Activated naive CD8-positive, alpha-beta T cell treated with anti-CD3 and anti-CD28 coated beads, Interleukin-2, amount 10 ng/mL, durations not matched to agents 7 days and 5 days (primary cell): ENCODE results near the gene MICAL2. TPM values are rescaled to one million over a fixed set of nuclear protein-coding genes. Genes with fewer than 3 reads are reported as not detected.

ENCODE experiments used
- ATAC-seq: fragments of 150-1000 bp; cut with Tn5 transposase; one replicate; pipeline ENCODE4 v1.10.0; 2021; ENCODE audit warnings: low read depth, moderate library complexity
- POLR2A ChIA-PET: fragments of 350-600 bp; sonication (Branson Sonifier 250); formaldehyde crosslinking; loops from one replicate; lab custom pipeline; 2021; ENCODE audit warnings: antibody characterized with exemption; lab: Charles Lee
- DNase-seq: peaks from one replicate; pipeline ENCODE4 v3.0.0; 2021
- H3K27ac Mint-ChIP-seq: one replicate; pipeline ENCODE4 v1.8.0; 2022; ENCODE audit warnings: mild to moderate bottlenecking, mixed read lengths
- H3K27me3 Mint-ChIP-seq: one replicate; pipeline ENCODE4 v1.8.0; 2022; ENCODE audit warnings: mild to moderate bottlenecking, moderate library complexity, mixed read lengths
- H3K36me3 Mint-ChIP-seq: one replicate; pipeline ENCODE4 v1.8.0; 2021; ENCODE audit warnings: mild to moderate bottlenecking, mixed read lengths
- H3K4me1 Mint-ChIP-seq: one replicate; pipeline ENCODE4 v1.8.0; 2021; ENCODE audit warnings: mixed read lengths
- H3K4me3 Mint-ChIP-seq: one replicate; pipeline ENCODE4 v1.8.0; 2022; ENCODE audit warnings: mild to moderate bottlenecking, moderate library complexity, mixed read lengths
- H3K9me3 Mint-ChIP-seq: one replicate; pipeline ENCODE4 v1.8.0; 2021; ENCODE audit warnings: mixed read lengths
- total RNA-seq, 2 experiments: library from RNA; stranded (reverse); gene quantifications; one replicate each; pipeline ENCODE4 v1.2.3, GENCODE V29; 2021

Gene MICAL2
- total RNA-seq, 2 experiments from 2014 or later = 36.9 to 42.6 TPM

DNA sequence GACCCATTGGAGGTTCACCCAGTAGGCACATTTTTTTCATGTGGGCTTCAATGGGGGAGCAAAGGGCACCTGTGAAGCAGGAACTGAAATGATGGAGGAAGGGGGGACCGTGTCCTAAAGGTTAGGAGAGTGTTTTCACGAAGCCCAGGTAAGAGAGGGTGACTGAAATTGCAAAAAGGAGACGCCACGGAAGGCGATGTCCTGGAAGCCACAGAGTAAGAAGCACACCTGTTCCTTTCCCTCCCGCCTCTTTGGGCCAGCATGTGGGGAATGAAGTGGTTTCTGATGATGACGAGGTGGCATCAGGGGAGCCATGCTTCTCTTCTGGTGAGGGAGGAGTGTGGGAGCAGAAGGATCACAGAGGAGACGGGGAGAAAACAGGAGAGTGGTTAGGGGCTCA lies 37.0 kb upstream of the MICAL2 start:
- H3K27ac Mint-ChIP-seq = no peak overlapping the region

DNA sequence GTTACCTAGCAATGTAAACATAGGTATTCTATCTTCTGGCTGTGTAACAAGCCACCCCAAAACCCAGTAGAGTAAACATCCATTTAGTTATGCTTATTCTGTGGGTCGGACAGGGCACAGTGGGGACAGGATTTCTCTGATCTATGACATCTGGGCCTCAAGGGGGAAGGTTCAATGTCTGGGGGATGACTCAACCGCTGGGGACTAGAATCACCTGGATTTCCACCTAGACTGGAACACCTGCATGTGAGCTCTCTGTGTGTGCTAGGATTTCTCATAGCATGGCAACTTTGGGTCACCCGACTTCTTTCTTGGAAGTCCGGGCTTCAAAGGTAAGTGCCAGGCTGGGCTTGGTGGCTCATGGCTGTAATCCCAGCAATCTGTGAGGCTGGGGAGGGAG lies 36.5 kb upstream of the MICAL2 start:
- H3K4me3 Mint-ChIP-seq = no peak overlapping the region
- POLR2A ChIA-PET = no interaction called here
- DNase-seq (no peak), ATAC-seq (no peak)
- H3K36me3 Mint-ChIP-seq = no peaks in the 10 kb centered on the region
- H3K4me1 Mint-ChIP-seq = peaks cover 4% of the 10 kb centered on the region
- H3K27ac Mint-ChIP-seq = no peak overlapping the region
- H3K27me3 Mint-ChIP-seq = peaks cover 4% of the 10 kb centered on the region
- H3K9me3 Mint-ChIP-seq = no peaks in the 10 kb centered on the region

More for the DNA sequence above, 37.0 kb upstream of the MICAL2 start:
- POLR2A ChIA-PET = no interaction called here
- Mint-ChIP-seq H3K4me3 (no peak overlapping the region), H3K36me3 (no peaks in the 10 kb centered on the region), H3K9me3 (no peaks in the 10 kb centered on the region), H3K27me3 (peaks cover 4% of the 10 kb centered on the region), H3K4me1 (peaks cover 4% of the 10 kb centered on the region)
- DNase-seq = no peak
- ATAC-seq = no peak

DNA sequence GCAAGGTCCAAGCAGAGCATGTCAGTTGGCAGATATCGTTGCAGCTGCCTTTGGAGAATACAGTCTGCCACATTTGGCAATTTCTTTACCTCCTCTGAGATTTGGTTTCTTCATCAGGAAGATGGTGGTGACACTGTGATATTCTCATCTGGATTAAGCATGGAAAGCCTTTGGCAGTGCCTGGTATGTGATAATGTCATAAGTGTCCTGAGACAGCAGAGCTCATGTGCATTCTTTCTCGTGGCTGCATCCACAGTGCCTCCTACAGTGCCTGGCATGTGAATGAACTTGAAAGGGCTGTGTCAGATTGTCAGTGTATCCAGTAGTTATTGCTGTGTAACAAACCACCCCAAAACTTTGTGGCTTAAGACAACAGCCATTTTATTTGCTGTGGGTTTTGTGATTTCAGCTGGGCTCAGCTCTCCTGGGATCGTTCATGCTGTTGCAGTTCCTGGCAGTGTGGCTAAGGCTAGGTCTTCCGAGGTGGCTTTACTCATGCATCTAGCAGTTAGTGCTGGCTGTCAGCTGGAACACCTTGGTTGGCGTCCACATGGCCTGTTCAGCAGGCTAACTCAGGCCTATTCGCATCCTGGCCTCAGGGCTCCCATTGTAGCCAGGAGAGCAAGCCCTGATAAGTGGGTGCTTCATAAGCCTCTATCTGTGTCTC lies 35.7 kb upstream of the MICAL2 start:
- Mint-ChIP-seq H3K27ac (no peak overlapping the region), H3K9me3 (no peaks in the 10 kb centered on the region), H3K27me3 (peaks cover 4% of the 10 kb centered on the region), H3K4me3 (no peak overlapping the region), H3K36me3 (no peaks in the 10 kb centered on the region), H3K4me1 (peaks cover 4% of the 10 kb centered on the region)
- DNase-seq (no peak), ATAC-seq (no peak)
- POLR2A ChIA-PET = interaction anchor here (0.6 kb wide), 1 partner anchor 811 kb away, joined by 4 read pairs; no protein-coding TSS in a partner anchor

DNA sequence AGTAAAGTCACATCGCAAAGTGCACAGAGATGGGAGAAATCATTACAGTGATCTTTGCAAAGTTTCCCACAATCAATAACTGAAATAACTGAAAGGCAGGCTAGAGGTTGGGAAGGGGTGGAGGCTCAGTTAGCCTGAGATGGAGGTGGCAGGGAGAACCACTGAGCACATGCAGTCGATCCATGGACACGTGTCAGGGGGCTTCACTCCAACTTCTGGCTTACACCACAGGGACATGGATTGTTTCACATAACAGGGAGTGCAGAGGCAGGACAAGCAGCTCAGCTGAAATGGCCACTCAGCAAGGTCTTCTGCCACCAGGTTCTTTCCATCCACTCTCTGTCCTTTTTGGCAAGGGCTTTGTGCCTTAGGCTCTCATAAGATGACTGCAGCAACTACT lies 35.1 kb upstream of the MICAL2 start:
- Mint-ChIP-seq H3K4me3 (no peak overlapping the region), H3K27me3 (peaks cover 7% of the 10 kb centered on the region)
- ATAC-seq = no peak

DNA sequence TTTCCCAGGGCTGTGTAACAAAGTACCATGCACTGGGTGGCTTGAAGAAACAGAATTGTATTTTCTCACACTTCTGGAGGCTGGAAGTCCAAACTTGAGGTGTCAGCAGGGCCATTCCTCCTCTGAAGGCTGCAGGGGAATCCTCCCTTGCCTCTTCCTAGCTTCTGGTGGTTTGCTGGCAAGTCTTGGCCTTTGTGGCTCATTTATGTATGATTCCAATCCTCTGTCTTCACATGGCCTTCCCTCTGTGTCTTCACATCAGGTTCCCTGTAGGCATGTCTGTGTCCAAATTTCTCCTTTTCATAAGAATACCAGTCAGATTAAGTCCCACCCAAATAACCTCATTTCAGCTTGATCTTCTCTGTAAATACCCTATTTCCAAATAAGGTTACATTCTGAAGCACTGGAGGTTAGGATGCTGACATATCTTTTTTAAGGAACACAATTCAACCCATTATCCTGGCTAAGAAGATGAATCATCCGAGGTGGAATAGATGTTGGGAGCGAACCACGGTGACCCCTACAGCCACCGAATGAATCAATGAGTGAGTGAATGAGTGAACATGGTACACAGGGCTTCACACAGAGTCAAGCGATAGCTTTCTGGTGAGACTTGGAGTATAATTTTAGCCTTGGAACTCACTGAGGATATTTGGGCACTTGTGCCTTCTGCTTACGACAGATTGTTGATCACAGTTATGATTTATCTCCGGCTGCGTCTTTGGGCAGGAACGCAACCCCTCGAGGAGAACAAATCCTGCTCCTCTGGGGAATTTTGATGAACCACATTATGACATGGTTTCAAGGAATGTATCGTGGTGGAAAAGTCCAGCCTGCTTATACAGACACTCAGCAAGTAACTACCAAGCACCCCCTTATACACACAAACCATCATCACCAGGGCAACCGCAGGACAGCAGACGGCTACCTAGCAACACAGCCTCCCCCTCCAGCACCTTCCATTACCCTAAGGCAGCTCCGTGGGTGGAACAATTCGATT lies 34.3 kb upstream of the MICAL2 start:
- Mint-ChIP-seq H3K27ac (no peak overlapping the region), H3K4me1 (peaks cover 4% of the 10 kb centered on the region), H3K36me3 (no peaks in the 10 kb centered on the region), H3K27me3 (peaks cover 7% of the 10 kb centered on the region), H3K4me3 (no peak overlapping the region), H3K9me3 (no peaks in the 10 kb centered on the region)
- ATAC-seq (no peak), DNase-seq (no peak)
- POLR2A ChIA-PET = no interaction called here

More for the DNA sequence above, 35.1 kb upstream of the MICAL2 start:
- no peaks in the 10 kb centered on the region for H3K9me3 Mint-ChIP-seq
- DNase-seq = no peak
- H3K36me3 Mint-ChIP-seq = no peaks in the 10 kb centered on the region
- POLR2A ChIA-PET = no interaction called here
- H3K4me1 Mint-ChIP-seq = peaks cover 4% of the 10 kb centered on the region
- no peak overlapping the region for H3K27ac Mint-ChIP-seq

DNA sequence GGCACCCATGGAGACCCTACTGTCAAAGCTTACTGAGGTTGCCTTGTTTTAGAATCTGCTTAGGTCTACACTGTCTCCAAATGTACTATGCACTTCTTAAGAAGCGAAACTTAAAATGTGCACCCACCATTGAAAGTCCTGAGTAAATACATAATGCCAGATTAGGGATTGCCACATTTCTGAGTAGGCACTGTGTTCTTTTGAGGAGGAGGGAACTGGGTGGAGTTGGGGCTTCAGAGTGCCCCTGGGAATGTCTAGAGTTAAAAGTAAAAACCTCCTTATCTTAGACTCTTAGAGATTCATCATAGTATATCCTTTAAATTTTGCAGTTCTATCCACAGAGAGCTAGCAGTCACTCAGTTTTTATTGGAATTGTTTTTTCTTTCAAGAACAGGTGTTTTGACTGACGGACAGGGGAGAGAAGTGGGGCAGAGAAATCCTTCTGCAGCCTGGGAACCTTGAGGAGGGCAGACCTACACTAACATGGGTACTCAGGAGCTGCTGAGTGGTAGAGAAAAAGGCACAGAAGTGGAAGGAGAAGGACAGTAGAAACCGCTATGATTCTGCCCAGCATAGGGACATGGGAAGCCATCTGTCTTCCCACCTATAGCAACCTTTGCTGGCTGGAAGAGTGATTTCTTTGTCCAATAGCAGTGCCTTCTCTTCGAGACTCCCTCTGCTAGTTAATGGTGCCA lies 33.4 kb upstream of the MICAL2 start:
- DNase-seq (no peak), ATAC-seq (no peak)
- Mint-ChIP-seq H3K4me1 (peaks cover 2% of the 10 kb centered on the region), H3K27me3 (peaks cover 3% of the 10 kb centered on the region), H3K4me3 (no peak overlapping the region), H3K27ac (no peak overlapping the region), H3K36me3 (no peaks in the 10 kb centered on the region), H3K9me3 (no peaks in the 10 kb centered on the region)
- POLR2A ChIA-PET = no interaction called here

DNA sequence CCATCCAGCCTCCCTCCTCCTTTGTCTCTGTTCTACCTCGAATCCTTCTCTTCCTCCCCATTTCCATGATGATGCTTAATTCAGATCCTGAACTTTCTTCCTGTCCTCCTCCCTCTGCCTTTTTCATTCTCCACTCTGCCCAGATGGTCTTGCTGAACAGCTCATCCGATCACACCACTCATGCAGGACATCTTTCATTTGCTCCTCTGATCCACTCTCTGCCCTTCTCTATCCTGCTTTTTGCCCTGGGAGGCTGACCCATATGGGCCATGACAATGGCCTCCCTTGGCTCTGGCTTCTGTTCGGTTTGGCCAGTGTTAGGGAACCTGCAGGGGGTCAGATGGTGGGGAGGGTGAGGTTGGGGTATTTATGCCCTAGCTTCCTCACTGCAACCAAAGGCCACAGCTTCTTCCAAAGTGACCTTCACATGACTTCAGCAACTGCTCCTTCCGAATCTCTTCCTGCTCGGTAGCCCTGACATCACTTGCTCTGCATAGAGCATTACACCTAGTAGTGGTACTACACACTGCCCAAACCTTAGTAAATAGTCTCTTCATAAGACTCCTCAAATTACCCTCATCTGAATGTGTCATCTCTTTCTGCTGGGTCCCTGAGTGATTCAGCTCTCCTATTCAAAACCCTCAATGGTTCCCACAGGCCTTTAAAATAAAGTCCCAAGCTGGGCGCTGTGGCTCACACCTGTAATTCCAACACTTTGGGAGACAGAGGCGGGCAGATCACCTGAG lies 32.7 kb upstream of the MICAL2 start:
- Mint-ChIP-seq H3K4me3 (no peak overlapping the region), H3K4me1 (peaks cover 2% of the 10 kb centered on the region), H3K9me3 (no peaks in the 10 kb centered on the region), H3K27ac (no peak overlapping the region), H3K36me3 (no peaks in the 10 kb centered on the region), H3K27me3 (peaks cover 3% of the 10 kb centered on the region)
- POLR2A ChIA-PET = no interaction called here
- ATAC-seq = no peak
- no peak for DNase-seq

DNA sequence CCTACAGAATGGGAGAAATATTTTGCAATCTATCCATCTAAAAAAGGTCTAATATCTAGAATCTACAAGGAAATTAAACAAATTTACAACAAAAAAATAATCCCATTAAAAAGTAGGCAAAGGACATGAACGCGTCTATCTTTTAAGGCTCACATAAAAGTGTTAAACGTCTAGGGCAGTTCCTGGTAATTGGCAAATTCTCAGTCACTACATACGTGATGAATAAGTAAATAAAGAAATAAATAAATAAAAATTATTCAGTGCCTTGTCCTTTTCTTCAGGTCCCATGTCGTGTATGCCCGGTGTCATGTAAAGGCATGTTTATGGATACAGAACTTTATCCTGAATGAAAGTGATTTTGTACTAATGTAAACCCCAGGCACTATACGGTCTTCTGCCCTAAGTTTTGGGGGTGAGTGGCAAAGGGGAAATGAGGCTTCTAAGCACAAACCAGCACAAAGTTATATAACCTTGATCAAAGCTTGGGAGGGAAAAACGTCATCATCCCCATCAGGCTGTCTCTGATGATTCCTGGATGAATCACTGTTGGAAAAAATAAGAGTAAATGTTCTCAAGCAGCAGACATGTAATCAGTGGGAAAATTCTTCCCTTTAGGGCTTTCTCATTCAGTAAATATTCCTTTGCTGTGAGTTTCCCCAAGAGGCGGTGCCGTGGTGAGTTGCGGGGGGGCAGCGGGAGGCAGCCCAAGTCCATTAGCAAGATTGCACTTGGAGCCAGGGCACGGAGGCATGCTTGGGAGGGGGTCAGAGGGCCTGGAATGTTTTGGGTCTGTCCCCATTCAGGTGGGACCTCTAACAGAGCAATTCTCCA lies 30.4 kb upstream of the MICAL2 start:
- peaks cover 2% of the 10 kb centered on the region for H3K36me3 Mint-ChIP-seq

DNA sequence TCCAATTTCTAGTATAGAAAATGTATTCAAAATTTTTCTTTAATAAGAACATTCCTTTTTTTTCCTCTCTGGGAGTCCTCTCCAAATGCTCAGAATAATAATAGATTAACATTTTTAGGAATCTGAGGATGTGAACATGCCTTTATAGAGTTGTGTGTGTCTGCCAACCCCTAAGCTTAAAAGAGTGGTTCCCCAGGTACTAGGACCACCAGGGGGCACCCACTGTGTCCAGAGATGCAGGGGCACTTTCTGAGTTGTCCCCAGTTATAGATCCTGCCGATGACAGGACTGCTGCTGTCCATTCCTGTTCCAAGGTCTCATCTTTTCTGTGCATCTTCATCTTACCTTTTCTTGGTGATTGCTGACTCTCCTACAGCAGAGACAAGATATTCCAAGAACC lies 27.0 kb upstream of the MICAL2 start:
- Mint-ChIP-seq H3K27ac (no peak overlapping the region), H3K9me3 (peaks cover 4% of the 10 kb centered on the region)
- no peak for DNase-seq

More for the DNA sequence above, 30.4 kb upstream of the MICAL2 start:
- no peak for DNase-seq
- no peak for ATAC-seq
- H3K4me3 Mint-ChIP-seq = no peak overlapping the region
- peaks cover 5% of the 10 kb centered on the region for H3K4me1 Mint-ChIP-seq
- H3K9me3 Mint-ChIP-seq = peaks cover 4% of the 10 kb centered on the region
- POLR2A ChIA-PET = no interaction called here
- H3K27ac Mint-ChIP-seq = no peak overlapping the region
- peaks cover 3% of the 10 kb centered on the region for H3K27me3 Mint-ChIP-seq

DNA sequence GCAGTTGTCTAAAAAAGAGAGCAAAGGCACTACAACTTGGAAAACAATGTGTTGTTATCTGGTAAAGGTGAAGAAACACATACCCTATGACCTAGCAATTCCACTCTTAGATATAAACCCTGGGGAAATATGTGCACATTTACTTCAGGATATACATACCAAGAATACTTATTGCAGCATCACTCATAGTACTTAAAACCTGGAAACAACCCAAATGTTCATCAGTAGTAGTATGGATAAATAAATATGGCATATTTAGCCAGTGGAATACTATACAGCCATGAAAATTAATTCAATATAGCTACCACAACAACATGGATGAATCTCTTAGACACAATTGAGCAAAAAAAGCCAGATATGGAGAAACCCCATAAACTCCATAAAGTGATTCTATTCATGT lies 26.1 kb upstream of the MICAL2 start:
- DNase-seq (no peak), ATAC-seq (no peak)
- Mint-ChIP-seq H3K27me3 (peaks cover 3% of the 10 kb centered on the region), H3K27ac (no peak overlapping the region), H3K36me3 (peaks cover 2% of the 10 kb centered on the region), H3K4me1 (peaks cover 43% of the 10 kb centered on the region), H3K4me3 (no peak overlapping the region), H3K9me3 (peaks cover 4% of the 10 kb centered on the region)
- POLR2A ChIA-PET = no interaction called here

More for the DNA sequence above, 27.0 kb upstream of the MICAL2 start:
- Mint-ChIP-seq H3K4me1 (peaks cover 36% of the 10 kb centered on the region), H3K4me3 (no peak overlapping the region), H3K27me3 (peaks cover 3% of the 10 kb centered on the region), H3K36me3 (peaks cover 2% of the 10 kb centered on the region)
- POLR2A ChIA-PET = no interaction called here
- ATAC-seq = no peak

DNA sequence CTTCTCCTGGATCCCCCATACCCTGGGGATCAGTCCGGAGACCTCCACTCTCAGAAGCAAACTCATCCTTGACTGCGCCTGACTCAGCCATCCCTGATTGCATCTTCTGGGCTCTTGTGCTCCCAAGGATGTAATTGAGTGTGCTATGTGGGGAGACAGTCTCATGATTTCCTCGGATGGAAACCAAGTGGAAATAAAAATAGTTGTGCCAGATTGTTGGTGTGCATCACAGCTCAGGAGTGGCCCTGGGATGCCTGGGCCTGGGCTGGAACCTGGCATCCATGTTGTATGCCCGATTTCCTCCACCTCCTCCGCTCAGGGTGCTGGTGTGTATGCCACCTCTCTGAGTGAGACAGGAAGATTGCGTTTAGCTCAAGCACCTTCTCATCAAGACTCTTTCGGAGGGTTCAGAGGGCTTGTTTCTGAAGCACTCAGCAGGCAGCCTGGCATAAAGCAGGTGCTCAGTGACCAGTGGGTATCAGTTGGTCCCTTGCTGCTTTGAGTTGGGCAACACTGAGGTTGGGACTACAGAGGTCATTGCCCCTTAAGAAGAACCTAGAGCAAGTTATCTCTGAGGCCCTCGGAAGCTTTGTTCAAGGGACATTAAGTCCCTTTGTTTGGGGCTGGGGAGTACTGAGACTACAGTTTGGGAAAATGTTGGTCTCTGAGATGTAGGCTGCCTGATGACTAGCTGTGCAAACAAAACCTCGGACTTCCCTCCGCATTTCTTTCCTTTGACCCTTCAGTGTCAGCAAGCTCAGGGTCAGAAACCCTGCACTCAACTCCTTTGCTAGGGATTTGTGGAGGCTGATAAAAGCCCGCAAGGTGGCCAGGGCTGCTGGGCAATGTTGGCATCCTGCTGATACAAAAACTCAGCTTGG lies 24.8 kb upstream of the MICAL2 start:
- peaks cover 54% of the 10 kb centered on the region for H3K4me1 Mint-ChIP-seq
- no peaks in the 10 kb centered on the region for H3K27me3 Mint-ChIP-seq
- peaks cover 4% of the 10 kb centered on the region for H3K9me3 Mint-ChIP-seq
- peak overlapping the region; percentile 16 for H3K27ac Mint-ChIP-seq
- peak overlapping the region; percentile 55 for H3K4me3 Mint-ChIP-seq
- no peak for ATAC-seq
- POLR2A ChIA-PET = interaction anchor here (0.6 to 2.8 kb wide), 6 partner anchors 13 to 139 kb away, joined by 3 to 17 read pairs (median 4); no protein-coding TSS in a partner anchor
- no peak for DNase-seq
- H3K36me3 Mint-ChIP-seq = peaks cover 2% of the 10 kb centered on the region
